ENCODE results near the gene CCDC174. TPM values are rescaled to one million over a fixed set of nuclear protein-coding genes. Genes with fewer than 3 reads are reported as not detected.

The CCDC174 gene
- total RNA-seq, 2 donors from 2014 or later = 18.7 to 20.1 TPM

GRCh38 chr3:14620512-14620911 lies 31.1 kb upstream of the CCDC174 start:
- H3K27ac ChIP-seq (ENCODE audit: low read depth, low read length) = peak overlapping the region; percentile 69
- TF ChIP-seq CTCF (conservative IDR thresholded peaks at IDR 0.05) = no peak
- H3K9ac ChIP-seq (ENCODE audit: extremely low read depth, low read length, poor library complexity, severe bottlenecking) = no peak overlapping the region
- H3K36me3 ChIP-seq (ENCODE audit: control insufficient read depth, insufficient read depth, low read length) = no peaks in the 10 kb centered on the region
- Mint-ChIP-seq H3K4me1 (peaks cover 2% of the 10 kb centered on the region), H3K36me3 (ENCODE audit: low read depth) (no peaks in the 10 kb centered on the region), H3K4me3 (no peak overlapping the region), H3K9me3 (no peaks in the 10 kb centered on the region), H3K27me3 (ENCODE audit: insufficient read depth) (peaks cover 3% of the 10 kb centered on the region), H3K27ac (no peak overlapping the region)
- no peak overlapping the region for H3K4me3 ChIP-seq (ENCODE audit: low read length)
- no peaks in the 10 kb centered on the region for H3K9me3 ChIP-seq (ENCODE audit: control insufficient read depth, low read length)
- 68 to 78% methylated on average over 5 to 7 of the region's 7 CpGs for WGBS, 2 experiments (ENCODE audit: insufficient coverage in 1 of 2, insufficient read length in 1 of 2)
- H3K4me1 ChIP-seq (ENCODE audit: control insufficient read depth, insufficient read depth, low read length) = peaks cover 2% of the 10 kb centered on the region
- peak; percentile 80 for DNase-seq
- H3K27me3 ChIP-seq (ENCODE audit: control insufficient read depth, insufficient read depth, low read length, poor library complexity, severe bottlenecking) = no peaks in the 10 kb centered on the region

GRCh38 chr3:14621093-14621492 lies 30.5 kb upstream of the CCDC174 start:
- H3K36me3 Mint-ChIP-seq (ENCODE audit: low read depth) = no peaks in the 10 kb centered on the region
- H3K27me3 ChIP-seq (ENCODE audit: control insufficient read depth, insufficient read depth, low read length, poor library complexity, severe bottlenecking) = no peaks in the 10 kb centered on the region
- peaks cover 2% of the 10 kb centered on the region for H3K4me1 Mint-ChIP-seq
- no peaks in the 10 kb centered on the region for H3K9me3 Mint-ChIP-seq
- DNase-seq = no peak
- no peak overlapping the region for H3K27ac Mint-ChIP-seq
- H3K4me3 Mint-ChIP-seq = no peak overlapping the region
- no peak overlapping the region for H3K27ac ChIP-seq (ENCODE audit: low read depth, low read length)
- 91 to 97% methylated on average over 2 to 4 of the region's 4 CpGs for WGBS, 2 experiments (ENCODE audit: insufficient coverage in 1 of 2, insufficient read length in 1 of 2)
- peaks cover 3% of the 10 kb centered on the region for H3K27me3 Mint-ChIP-seq (ENCODE audit: insufficient read depth)
- TF ChIP-seq CTCF (conservative IDR thresholded peaks at IDR 0.05) = no peak
- no peak overlapping the region for H3K4me3 ChIP-seq (ENCODE audit: low read length)
- H3K4me1 ChIP-seq (ENCODE audit: control insufficient read depth, insufficient read depth, low read length) = peaks cover 2% of the 10 kb centered on the region
- no peaks in the 10 kb centered on the region for H3K9me3 ChIP-seq (ENCODE audit: control insufficient read depth, low read length)
- no peak overlapping the region for H3K9ac ChIP-seq (ENCODE audit: extremely low read depth, low read length, poor library complexity, severe bottlenecking)
- no peaks in the 10 kb centered on the region for H3K36me3 ChIP-seq (ENCODE audit: control insufficient read depth, insufficient read depth, low read length)

GRCh38 chr3:14622368-14622767 lies 29.2 kb upstream of the CCDC174 start:
- Mint-ChIP-seq H3K27me3 (ENCODE audit: insufficient read depth) (peaks cover 3% of the 10 kb centered on the region), H3K9me3 (no peaks in the 10 kb centered on the region), H3K36me3 (ENCODE audit: low read depth) (no peaks in the 10 kb centered on the region), H3K4me1 (peaks cover 2% of the 10 kb centered on the region), H3K27ac (no peak overlapping the region), H3K4me3 (no peak overlapping the region)
- Histone ChIP-seq H3K4me3 (ENCODE audit: low read length) (no peak overlapping the region), H3K4me1 (ENCODE audit: control insufficient read depth, insufficient read depth, low read length) (peaks cover 2% of the 10 kb centered on the region), H3K9ac (ENCODE audit: extremely low read depth, low read length, poor library complexity, severe bottlenecking) (no peak overlapping the region), H3K27me3 (ENCODE audit: control insufficient read depth, insufficient read depth, low read length, poor library complexity, severe bottlenecking) (no peaks in the 10 kb centered on the region), H3K9me3 (ENCODE audit: control insufficient read depth, low read length) (no peaks in the 10 kb centered on the region), H3K27ac (ENCODE audit: low read depth, low read length) (no peak overlapping the region), H3K36me3 (ENCODE audit: control insufficient read depth, insufficient read depth, low read length) (no peaks in the 10 kb centered on the region)
- no peak for DNase-seq
- TF ChIP-seq CTCF (conservative IDR thresholded peaks at IDR 0.05) = no peak
- WGBS, 2 experiments (ENCODE audit: insufficient coverage in 1 of 2, insufficient read length in 1 of 2) = 80 to 92% methylated on average over 1 to 6 of the region's 6 CpGs

Measured in endodermal cell (in vitro differentiated cells).